Subcutaneous adipose tissue (tissue), 4 donors: Measurements from ENCODE around the gene TSG101. TPM values are rescaled to one million over a fixed set of nuclear protein-coding genes. Genes with fewer than 3 reads are reported as not detected.

Source experiments
- total RNA-seq, 4 donors: library from RNA; depleted of rRNA; stranded (reverse); fragments of >200 nt; gene quantifications; one replicate each; pipeline ENCODE4 v1.1.0, GENCODE V29; 2016
- TF ChIP-seq, protein P1 (sequence below): fragments of 450-650 bp; IDR thresholded peaks from one replicate; pipeline ENCODE4 v1.5.1; 2016; ENCODE audit warnings: low read depth, mild to moderate bottlenecking, control low read depth, antibody characterized with exemption, moderate library complexity

The TSG101 gene
- total RNA-seq, 4 donors from 2014 or later = 62.1 to 134 (median 79.7) TPM

DNA sequence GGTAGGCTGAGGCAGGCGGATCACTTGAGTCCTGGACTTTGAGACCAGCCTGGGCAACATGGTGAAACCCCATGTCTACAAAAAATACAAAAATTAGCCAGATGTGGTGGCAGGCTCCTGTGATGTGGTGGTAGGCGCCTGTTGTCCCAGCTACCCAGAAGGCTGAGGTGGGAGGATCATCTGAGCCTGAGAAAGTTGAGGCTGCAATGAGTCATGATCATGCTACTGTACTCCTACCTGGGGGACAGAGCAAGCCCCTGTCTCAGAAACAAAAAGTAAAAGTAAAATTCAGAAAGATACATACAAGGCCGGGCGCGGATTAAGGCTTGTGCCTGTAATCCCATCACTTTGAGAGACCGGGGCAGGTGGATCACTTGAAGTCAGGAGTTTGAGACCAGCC is 64.8 kb downstream of the TSG101 start:
- TF ChIP-seq, protein P1, sequence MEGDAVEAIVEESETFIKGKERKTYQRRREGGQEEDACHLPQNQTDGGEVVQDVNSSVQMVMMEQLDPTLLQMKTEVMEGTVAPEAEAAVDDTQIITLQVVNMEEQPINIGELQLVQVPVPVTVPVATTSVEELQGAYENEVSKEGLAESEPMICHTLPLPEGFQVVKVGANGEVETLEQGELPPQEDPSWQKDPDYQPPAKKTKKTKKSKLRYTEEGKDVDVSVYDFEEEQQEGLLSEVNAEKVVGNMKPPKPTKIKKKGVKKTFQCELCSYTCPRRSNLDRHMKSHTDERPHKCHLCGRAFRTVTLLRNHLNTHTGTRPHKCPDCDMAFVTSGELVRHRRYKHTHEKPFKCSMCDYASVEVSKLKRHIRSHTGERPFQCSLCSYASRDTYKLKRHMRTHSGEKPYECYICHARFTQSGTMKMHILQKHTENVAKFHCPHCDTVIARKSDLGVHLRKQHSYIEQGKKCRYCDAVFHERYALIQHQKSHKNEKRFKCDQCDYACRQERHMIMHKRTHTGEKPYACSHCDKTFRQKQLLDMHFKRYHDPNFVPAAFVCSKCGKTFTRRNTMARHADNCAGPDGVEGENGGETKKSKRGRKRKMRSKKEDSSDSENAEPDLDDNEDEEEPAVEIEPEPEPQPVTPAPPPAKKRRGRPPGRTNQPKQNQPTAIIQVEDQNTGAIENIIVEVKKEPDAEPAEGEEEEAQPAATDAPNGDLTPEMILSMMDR = no peak

DNA sequence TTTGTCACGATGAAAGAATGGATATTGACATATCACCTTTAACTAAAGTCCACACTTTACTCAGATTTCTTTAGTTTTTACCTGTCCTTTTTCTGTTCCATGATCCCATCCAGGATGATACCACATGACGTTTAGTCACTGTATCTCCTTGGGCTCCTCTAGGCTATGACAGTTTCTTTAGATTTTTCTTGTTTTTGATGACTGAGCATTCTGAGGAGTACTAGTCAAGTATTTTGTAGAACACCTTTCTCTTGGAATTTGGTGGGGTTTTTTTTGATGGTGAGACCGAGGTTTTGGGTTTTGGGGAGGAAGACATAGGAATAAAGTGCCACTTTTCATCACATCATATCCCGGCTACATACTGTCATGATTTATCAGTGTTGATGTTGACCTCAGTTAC is 67.1 kb downstream of the TSG101 start:
- TF ChIP-seq, protein P1 = no peak

DNA sequence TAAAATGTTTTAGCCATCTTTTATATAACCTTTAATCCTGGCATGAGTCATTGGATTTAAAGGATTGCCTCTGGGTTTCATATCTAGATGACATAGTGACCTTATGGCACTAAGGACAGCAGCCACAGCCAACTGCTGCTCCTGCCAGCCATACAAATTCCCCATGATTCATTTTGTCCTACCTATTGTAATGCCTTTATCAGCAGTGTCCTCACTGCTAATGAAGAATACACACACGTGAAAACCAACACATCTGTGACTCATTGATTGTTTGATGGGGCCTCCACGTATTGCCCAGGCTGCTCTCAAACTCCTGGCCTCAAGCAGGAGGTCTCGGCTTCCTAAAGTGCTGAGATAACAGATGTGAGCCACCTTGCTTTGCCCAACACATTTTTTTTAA is 69.3 kb downstream of the TSG101 start:
- TF ChIP-seq, protein P1 = no peak

DNA sequence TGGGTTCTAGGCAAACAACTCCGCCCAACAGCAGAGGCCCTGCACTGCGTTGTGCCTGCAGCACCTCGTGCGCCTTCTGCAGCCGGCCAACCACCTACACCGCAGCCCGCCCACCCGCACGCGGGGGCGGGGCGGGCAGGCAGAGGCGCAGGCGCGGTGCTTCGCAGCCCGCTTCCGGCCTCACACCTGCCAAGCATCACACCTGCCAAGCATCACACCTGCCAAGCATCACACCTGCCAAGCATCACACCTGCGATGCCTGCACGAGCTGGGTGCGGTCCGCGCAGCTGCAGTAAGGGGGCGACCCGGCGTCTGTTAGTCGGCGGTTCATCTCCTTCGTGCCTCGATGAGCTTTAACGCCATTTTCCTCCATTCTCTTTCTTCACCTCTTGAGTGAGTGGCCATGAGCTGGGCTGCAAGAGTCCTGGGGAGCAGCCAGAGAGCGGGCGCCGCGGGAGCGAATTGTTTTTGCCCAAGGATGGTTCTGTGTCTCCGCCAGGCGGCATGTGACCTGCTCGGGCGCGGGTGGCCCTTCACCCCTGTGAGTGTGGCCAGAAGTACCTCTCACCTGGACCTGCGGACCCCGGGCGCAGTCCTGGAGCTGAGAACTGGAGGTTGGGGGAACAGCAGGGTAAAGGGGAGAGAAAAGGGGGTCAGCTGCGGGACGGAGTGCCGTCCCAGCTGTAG is 70.9 kb downstream of the TSG101 start, which contains the start of gene LDHAL6A:
TSS of gene LDHAL6A (plus strand) at position 171 of the 687 bp plus-strand sequence. CDS start 825 bp downstream, outside the sequence.
- TF ChIP-seq, protein P1 = no peak

DNA sequence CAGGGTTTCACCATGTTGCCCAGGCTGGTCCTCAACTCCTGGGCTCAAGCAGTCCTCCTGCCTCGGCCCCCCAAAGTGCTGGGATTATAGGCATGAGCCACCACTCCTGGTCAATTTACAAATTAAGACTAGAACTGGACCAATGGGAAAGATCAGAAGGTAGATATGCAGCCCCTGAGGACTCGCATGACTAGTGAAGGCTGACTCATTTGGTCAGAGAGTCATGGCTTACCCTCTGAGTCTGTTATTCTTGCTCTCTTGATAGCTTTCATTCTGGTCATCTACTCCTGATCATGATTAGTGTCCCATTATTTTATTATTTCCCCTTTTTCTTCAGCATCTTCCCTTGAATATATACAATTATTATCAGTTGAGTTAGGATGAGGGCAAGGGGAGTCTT is 73.8 kb downstream of the TSG101 start:
- TF ChIP-seq, protein P1 = no peak

DNA sequence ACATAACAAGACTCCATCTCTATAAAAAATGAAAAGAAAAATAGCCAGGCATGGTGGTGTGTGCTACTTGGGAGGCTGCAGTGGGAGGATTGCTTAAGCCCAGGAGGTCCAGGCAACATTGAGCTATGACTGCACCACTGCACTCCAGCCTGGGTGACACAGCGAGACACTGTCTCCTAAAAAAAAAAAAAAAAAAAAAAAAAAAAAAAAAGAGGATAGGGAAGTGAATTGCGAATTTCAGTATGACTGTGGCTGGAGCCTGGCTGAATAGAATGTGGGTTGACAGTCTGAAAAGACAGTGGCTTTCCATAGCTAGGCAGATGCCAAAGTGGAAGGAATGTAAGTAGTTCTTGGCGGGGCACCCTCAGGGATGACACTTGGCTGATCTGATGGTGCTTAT is 77.5 kb downstream of the TSG101 start:
- TF ChIP-seq, protein P1 = no peak

DNA sequence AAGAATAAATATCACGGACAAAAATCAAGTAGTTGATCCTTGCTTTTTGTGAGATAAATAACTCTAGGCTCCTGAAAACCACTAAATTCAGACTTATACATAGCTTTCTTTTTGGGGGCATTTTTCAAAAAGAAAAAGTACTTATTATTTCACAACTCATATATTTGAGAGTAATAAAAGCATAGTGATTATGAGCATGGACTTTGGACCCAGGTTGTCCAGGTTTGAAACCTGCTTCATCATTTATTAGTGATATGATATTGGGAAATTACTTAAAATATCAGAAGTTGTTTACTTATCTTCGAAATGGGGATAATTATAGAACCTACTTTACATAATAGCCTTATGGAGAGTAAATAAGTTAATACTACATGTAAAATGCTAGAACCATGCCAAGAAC is 88.1 kb downstream of the TSG101 start:
- TF ChIP-seq, protein P1 = no peak

Other genes with a start within 250 kb of the TSG101 start
- 10 to 100 TPM; 17.1 to 35.1 (median 18.4) TPM for gene HPS5, start 204.8 kb downstream of the TSG101 start, total RNA-seq
- 10 to 100 TPM; 50.7 to 80.4 (median 77.1) TPM for gene GTF2H1, start 204.4 kb downstream of the TSG101 start, total RNA-seq
- gene LDHA, start 132.4 kb downstream of the TSG101 start, total RNA-seq = 100 to 1,000 TPM; 504 to 615 (median 514) TPM
- not detected for gene LDHC, start 114.6 kb downstream of the TSG101 start, total RNA-seq
- gene LDHAL6A, start 71.1 kb downstream of the TSG101 start, total RNA-seq = not detected
- 10 to 100 TPM; 18.6 to 67.0 (median 29.8) TPM for gene UEVLD, start 61.8 kb upstream of the TSG101 start, total RNA-seq
- 1 to 10 TPM in 3 of 4 donors, not detected in 1; 1.5 to 5.3 (median 3.1) TPM for gene MISFA, start 72.8 kb upstream of the TSG101 start, total RNA-seq
- gene SPTY2D1, start 107.4 kb upstream of the TSG101 start, total RNA-seq = 10 to 100 TPM; 16.7 to 22.6 (median 20.2) TPM
- gene TMEM86A, start 171.8 kb upstream of the TSG101 start, total RNA-seq = 10 to 100 TPM in 2 of 4 donors, 1 to 10 TPM in 2; 3.4 to 16.1 (median 10.1) TPM
- not detected for gene IGSF22, start 199.2 kb upstream of the TSG101 start, total RNA-seq